Upper lobe of left lung (tissue), 6 donors: ENCODE results near the gene MAGEB3. TPM values are rescaled to one million over a fixed set of nuclear protein-coding genes. Genes with fewer than 3 reads are reported as not detected.

ENCODE experiments used
- ATAC-seq, 2 donors: fragments of 200-7000 bp; cut with Tn5 transposase; one replicate each; pipeline ENCODE4 v1.9.1; 2022; ENCODE audit warnings: mild to moderate bottlenecking in 2 of 2, moderate library complexity in 2 of 2; ENCODE audit not compliant: low FRiP score in 2 of 2
- DNase-seq, 2 donors: peaks; one replicate each; pipeline ENCODE4 v3.0.0-alpha.2; 2019 to 2020
- H3K27ac ChIP-seq, 4 donors: fragments of 200-600 bp; sonication (generic); one replicate each; pipeline ENCODE4 v1.5.1; 2016 to 2019
- H3K27me3 ChIP-seq, 4 donors: fragments of 200-600 bp; sonication (generic); one replicate each; pipeline ENCODE4 v1.5.1; 2017 to 2019
- H3K36me3 ChIP-seq, 4 donors: fragments of 200-600 bp; sonication (generic); one replicate each; pipeline ENCODE4 v1.5.1; 2016 to 2019
- H3K4me1 ChIP-seq, 4 donors: fragments of 200-600 bp; sonication (generic); one replicate each; pipeline ENCODE4 v1.5.1; 2018 to 2019
- H3K4me3 ChIP-seq, 4 donors: fragments of 200-600 bp; sonication (generic); one replicate each; pipeline ENCODE4 v1.5.1; 2017 to 2019; ENCODE audit warnings: mild to moderate bottlenecking in 2 of 4, moderate library complexity in 1 of 4
- H3K9me3 ChIP-seq, 4 donors: fragments of 200-600 bp; sonication (generic); one replicate each; pipeline ENCODE4 v1.5.1; 2018 to 2019
- CTCF ChIP-seq, 6 experiments: fragments of 450-650 bp in 4 of 6; fragments of 200-600 bp in 2 of 6; sonication (generic) in 2 of 6; IDR thresholded peaks; one replicate each; pipeline ENCODE4 v1.5.1; 2016 to 2019; ENCODE audit warnings: antibody characterized with exemption in 6 of 6
- EP300 ChIP-seq, 4 donors: sonication (generic); formaldehyde crosslinking; IDR thresholded peaks; one replicate each; pipeline ENCODE4 v1.5.1; 2017; ENCODE audit warnings: antibody characterized with exemption in 4 of 4, control low read depth in 2 of 4
- POLR2A ChIP-seq, 4 donors: fragments of 450-650 bp; IDR thresholded peaks; one replicate each; pipeline ENCODE4 v1.5.1; 2016 to 2017; ENCODE audit warnings: antibody characterized with exemption in 4 of 4, mild to moderate bottlenecking in 2 of 4
- POLR2AphosphoS5 ChIP-seq, 2 donors: sonication (generic); formaldehyde crosslinking; IDR thresholded peaks; one replicate each; pipeline ENCODE4 v1.5.1; 2017; ENCODE audit warnings: antibody characterized with exemption in 2 of 2
- WGBS, 2 donors: methylation state at CpG; one replicate each; pipeline ENCODE4 v1.1.5; 2017 to 2018; 5-methylcytosine and 5-hydroxymethylcytosine counted together
- total RNA-seq, 6 donors: library from RNA; depleted of rRNA in 4 of 6; stranded (reverse); fragments of >200 nt in 4 of 6; gene quantifications; one replicate each; pipeline versions ENCODE4 v1.1.0 to v1.2.1, GENCODE V29; 2016 to 2021
- donor health status: DM: no; HTN: no; CAD: no; lungs with moderate emphysema.
- donor health status: DM: no; HTN: yes; CAD: no; lungs with severe emphysema.

The MAGEB3 gene
- total RNA-seq, 6 donors from 2014 or later, result not detected

DNA sequence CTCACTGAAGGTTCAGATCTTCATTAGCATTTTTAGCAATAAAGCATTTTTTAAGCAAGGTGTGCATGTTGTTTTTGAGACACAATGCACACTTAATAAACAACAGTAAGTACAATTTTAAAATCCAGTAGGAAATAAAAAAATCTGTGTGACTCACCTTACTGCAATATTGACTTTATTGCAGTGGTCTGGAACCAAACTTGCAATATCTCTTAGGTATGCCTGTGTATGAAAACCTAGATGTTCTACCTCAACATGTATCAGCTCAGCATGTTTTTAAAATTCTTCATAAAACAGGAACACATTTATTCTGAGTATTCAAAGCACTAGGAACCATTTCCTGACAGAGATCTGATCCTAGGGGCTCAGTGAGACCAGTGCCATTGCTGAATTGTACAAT lies 52.1 kb downstream of the MAGEB3 start:
- no peak for TF ChIP-seq EP300 (IDR thresholded peaks at IDR 0.05)
- no peak for TF ChIP-seq POLR2AphosphoS5 (IDR thresholded peaks at IDR 0.05)
- TF ChIP-seq CTCF (IDR thresholded peaks at IDR 0.05), result no peak
- no peak for TF ChIP-seq POLR2A (IDR thresholded peaks at IDR 0.05)
- DNase-seq (no peak), ATAC-seq (no peak)
- Histone ChIP-seq H3K4me1 (no peaks in the 10 kb centered on the region), H3K27ac (no peak overlapping the region), H3K9me3 (no peaks in the 10 kb centered on the region), H3K27me3 (no peaks in the 10 kb centered on the region), H3K4me3 (no peak overlapping the region), H3K36me3 (no peaks in the 10 kb centered on the region)

GRCh38 chrX:30283456-30284200 lies 53.2 kb downstream of the MAGEB3 start:
- H3K27ac ChIP-seq, result no peak overlapping the region
- H3K9me3 ChIP-seq, result no peaks in the 10 kb centered on the region
- H3K36me3 ChIP-seq, result no peaks in the 10 kb centered on the region

More at GRCh38 chrX:30283456-30284200, 53.2 kb downstream of the MAGEB3 start:
- Histone ChIP-seq H3K4me1 (no peaks in the 10 kb centered on the region), H3K4me3 (no peak overlapping the region), H3K27me3 (no peaks in the 10 kb centered on the region)
- DNase-seq, result no peak
- peak in 1 of 2 donors; percentile 66 for ATAC-seq
- 52 to 60% methylated on average over 3 of the region's 3 CpGs for WGBS, 2 donors
- TF ChIP-seq POLR2AphosphoS5 (IDR thresholded peaks at IDR 0.05) (no peak), POLR2A (IDR thresholded peaks at IDR 0.05) (no peak), EP300 (IDR thresholded peaks at IDR 0.05) (no peak), CTCF (IDR thresholded peaks at IDR 0.05) (no peak)

Other genes with a start within 250 kb of the MAGEB3 start
- gene MAGEB2, start 15.1 kb upstream of the MAGEB3 start, total RNA-seq, result not detected
- gene MAGEB4, start 11.3 kb downstream of the MAGEB3 start, total RNA-seq, result not detected
- gene MAGEB1, start 16.5 kb downstream of the MAGEB3 start, total RNA-seq, result not detected
- gene NR0B1, start 78.7 kb downstream of the MAGEB3 start, total RNA-seq, result not detected